Measurements from ENCODE around the gene ALOX12B.

GRCh38 chr17:8048736-8049135 is 38.8 kb downstream of the ALOX12B start:
- TF ChIP-seq CTCF (IDR thresholded peaks at IDR 0.05): no peak
- TF ChIP-seq POLR2A (IDR thresholded peaks at IDR 0.05): no peak

All from esophagus squamous epithelium (tissue), 4 donors.